Hepatocyte (in vitro differentiated cells): ENCODE results near the gene SLC36A3.
"Not testable (repeated sequence)": the region's sequence is repeated elsewhere in the genome, so short reads cannot be mapped to it uniquely, and the experiment has no call there.

Source experiments
- CTCF ChIP-seq: fragments of 200-600 bp; sonication (generic); IDR thresholded peaks from 2 replicates; pipeline ENCODE4 v1.5.1; 2016; ENCODE audit warnings: antibody characterized with exemption, mild to moderate bottlenecking; ENCODE audit not compliant: poor library complexity
- EZH2 ChIP-seq: fragments of 200-600 bp; sonication (generic); IDR thresholded peaks from 2 replicates; pipeline ENCODE4 v1.6.1; 2016; ENCODE audit warnings: antibody characterized with exemption, mild to moderate bottlenecking, borderline replicate concordance

DNA sequence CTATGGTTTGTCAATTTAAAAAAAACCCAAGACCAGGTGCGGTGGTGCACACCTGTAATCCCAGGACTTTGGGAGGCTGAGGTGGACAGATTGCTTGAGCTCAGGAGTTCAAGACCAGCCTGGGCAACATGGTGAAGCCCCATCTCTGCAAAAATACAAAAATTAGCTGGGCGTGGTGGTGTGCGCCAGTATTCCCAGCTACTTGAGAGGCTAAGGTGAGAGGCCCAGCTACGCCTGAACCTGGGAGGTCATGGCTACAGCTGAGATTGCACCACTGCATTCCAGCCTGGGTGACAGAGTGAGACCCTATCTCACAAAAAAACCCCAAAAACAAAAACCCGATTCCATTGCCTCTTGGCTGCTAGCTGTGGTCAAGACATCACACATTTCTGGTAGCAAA, 48.6 kb downstream of the SLC36A3 start:
- not testable (repeated sequence) for TF ChIP-seq CTCF, EZH2
